Keratinocyte (primary cell): ENCODE measurements around the gene WDR82.

Experiments
- CTCF ChIP-seq, 3 experiments: IDR thresholded peaks in 1 of 3; conservative IDR thresholded peaks in 1 of 3; optimal IDR thresholded peaks in 1 of 3; 2 replicates in 2 of 3; 3 replicates in 1 of 3; pipeline versions ENCODE3 to v1.5.1; 2011; ENCODE audit warnings: low read length in 3 of 3, mild to moderate bottlenecking in 3 of 3, moderate library complexity in 2 of 3, control low read depth in 1 of 3, inconsistent platforms in 1 of 3; ENCODE audit not compliant: insufficient read depth in 2 of 3; ENCODE audit errors: extremely low read depth in 1 of 3
- EZH2 ChIP-seq: IDR thresholded peaks from one replicate; pipeline ENCODE4 v1.6.1; 2012; ENCODE audit warnings: inconsistent platforms, mild to moderate bottlenecking, low read length, moderate library complexity

DNA sequence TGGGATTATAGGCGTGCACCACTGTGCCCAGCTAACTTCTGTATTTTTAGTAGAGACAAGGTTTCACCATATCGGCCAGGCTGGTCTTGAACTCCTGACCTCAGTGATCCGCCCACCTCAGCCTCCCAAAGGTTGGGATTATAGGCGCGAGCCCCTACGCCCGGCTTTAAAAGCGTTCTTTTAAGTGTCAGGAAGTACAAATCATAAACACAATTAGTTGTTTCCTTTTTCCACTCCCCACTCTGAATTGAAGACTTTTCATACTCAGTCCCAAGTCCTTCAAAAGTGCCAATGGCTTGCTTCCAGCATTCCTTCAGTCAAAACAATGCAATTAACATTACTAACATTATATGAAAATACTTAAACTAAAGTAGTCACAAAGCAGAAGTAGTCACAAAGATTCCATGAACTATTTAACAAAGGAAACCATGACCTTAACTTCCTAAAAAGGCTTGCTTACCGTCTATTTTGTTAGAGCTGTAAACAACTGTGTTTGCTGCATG is 8.1 kb downstream of the WDR82 start:
- TF ChIP-seq CTCF (optimal IDR thresholded peaks at IDR 0.05 in 1 of 3, IDR thresholded peaks at IDR 0.05 in 1 of 3, conservative IDR thresholded peaks at IDR 0.05 in 1 of 3; ENCODE audit: extremely low read depth in 1 of 3, insufficient read depth in 2 of 3, low read length in 3 of 3): no peak
- no peak for TF ChIP-seq EZH2
